SK-N-SH (cell line): ENCODE data around the gene SGTA. TPM values are rescaled to one million over a fixed set of nuclear protein-coding genes. Genes with fewer than 3 reads are reported as not detected.

ENCODE experiments used
- CTCF ChIA-PET: fragments of 300-600, 350-600 bp; formaldehyde crosslinking; extraction: SDS; loops from one replicate; lab custom pipeline; 2021; lab: Yijun Ruan, JAX
- POLR2A ChIA-PET: fragments of 350-600 bp; sonication (Branson Sonifier 250); formaldehyde crosslinking; extraction: SDS; loops from one replicate; lab custom pipeline; 2020; ENCODE audit warnings: antibody characterized with exemption, inconsistent platforms; lab: Yijun Ruan, JAX
- DNase-seq: peaks from one replicate; pipeline ENCODE4 v3.0.0; 2012
- H2AFZ ChIP-seq: fragments of 200-600 bp; sonication (generic); 2 replicates; pipeline ENCODE4 v1.8.1; 2016; ENCODE audit warnings: antibody characterized with exemption, mild to moderate bottlenecking, low read depth
- H3F3A ChIP-seq: fragments of 200-600 bp; sonication (generic); replicated peaks from 2 replicates; pipeline ENCODE3; 2016; ENCODE audit warnings: antibody characterized with exemption, mild to moderate bottlenecking; ENCODE audit not compliant: insufficient read depth
- H3K27ac ChIP-seq, 2 experiments: fragments of 200-500 bp in 1 of 2; fragments of 200-600 bp in 1 of 2; sonication (Bioruptor generic) in 1 of 2; sonication (generic), shearing (Covaris generic) in 1 of 2; 2 replicates each; pipeline versions ENCODE4 v1.5.1 to v1.6.1; 2014 to 2016; ENCODE audit warnings: low read depth in 2 of 2, inconsistent platforms in 1 of 2, low read length in 1 of 2, mild to moderate bottlenecking in 1 of 2, mixed read lengths in 1 of 2
- H3K27me3 ChIP-seq: fragments of 200-600 bp; sonication (generic), shearing (Covaris generic); 2 replicates; pipeline ENCODE4 v1.6.1; 2016; ENCODE audit warnings: mixed run types; ENCODE audit not compliant: insufficient read depth
- H3K36me3 ChIP-seq, 2 experiments: fragments of 200-500 bp in 1 of 2; fragments of 200-600 bp in 1 of 2; sonication (Bioruptor generic) in 1 of 2; sonication (generic) in 1 of 2; replicated peaks in 1 of 2; 2 replicates each; pipeline versions ENCODE3 to v1.5.1; 2014 to 2016; ENCODE audit warnings: low read length in 1 of 2, mild to moderate bottlenecking in 1 of 2; ENCODE audit not compliant: insufficient read depth in 2 of 2, control insufficient read depth in 1 of 2
- H3K4me1 ChIP-seq, 2 experiments: fragments of 200-500 bp in 1 of 2; fragments of 200-600 bp in 1 of 2; sonication (Bioruptor generic) in 1 of 2; sonication (generic), shearing (Covaris generic) in 1 of 2; 2 replicates each; pipeline versions ENCODE4 v1.5.1 to v1.6.1; 2014 to 2016; ENCODE audit warnings: low read depth in 1 of 2, low read length in 1 of 2, mixed run types in 1 of 2; ENCODE audit not compliant: insufficient read depth in 2 of 2, control insufficient read depth in 1 of 2
- H3K4me2 ChIP-seq: fragments of 200-600 bp; sonication (generic), shearing (Covaris generic); 2 replicates; pipeline ENCODE4 v1.6.1; 2017; ENCODE audit warnings: mixed run types
- H3K4me3 ChIP-seq, 2 experiments: fragments of 200-500 bp in 1 of 2; fragments of 200-600 bp in 1 of 2; sonication (Bioruptor generic) in 1 of 2; sonication (generic), shearing (Covaris generic) in 1 of 2; 2 replicates each; pipeline versions ENCODE4 v1.5.1 to v1.8.1; 2014 to 2016; ENCODE audit warnings: low read depth in 2 of 2, inconsistent platforms in 1 of 2, low read length in 1 of 2, mild to moderate bottlenecking in 1 of 2, mixed read lengths in 1 of 2, moderate library complexity in 1 of 2
- H3K79me2 ChIP-seq: fragments of 200-600 bp; sonication (generic); 2 replicates; pipeline ENCODE4 v1.8.1; 2017; ENCODE audit warnings: mild to moderate bottlenecking; ENCODE audit not compliant: insufficient read depth
- H3K9ac ChIP-seq: fragments of 200-600 bp; sonication (generic); 2 replicates; pipeline ENCODE4 v1.6.1; 2017; ENCODE audit warnings: mixed run types
- H3K9me2 ChIP-seq: fragments of 200-600 bp; sonication (generic); 2 replicates; pipeline ENCODE4 v1.6.1; 2017; ENCODE audit warnings: mixed run types
- H3K9me3 ChIP-seq: fragments of 200-600 bp; sonication (generic); 2 replicates; pipeline ENCODE4 v1.6.1; 2017; ENCODE audit warnings: mixed run types, mild to moderate bottlenecking, moderate library complexity
- H4K20me1 ChIP-seq: fragments of 200-600 bp; sonication (generic); 2 replicates; pipeline ENCODE4 v1.6.1; 2017; ENCODE audit warnings: mild to moderate bottlenecking, mixed run types; ENCODE audit not compliant: insufficient read depth
- CTCF ChIP-seq: fragments of 200-600 bp; sonication (generic); IDR thresholded peaks from 2 replicates; pipeline ENCODE4 v1.6.1; 2017; ENCODE audit warnings: antibody characterized with exemption, mild to moderate bottlenecking, moderate library complexity
- EP300 ChIP-seq, 2 experiments: IDR thresholded peaks; 2 replicates each; pipeline versions ENCODE4 v1.4.0 to v1.6.1; 2012; ENCODE audit warnings: borderline replicate concordance in 1 of 2, low read depth in 1 of 2, low read length in 1 of 2
- FOSL2 ChIP-seq: IDR thresholded peaks from 2 replicates; pipeline ENCODE4 v1.4.0; 2012; ENCODE audit warnings: low read depth, mild to moderate bottlenecking, moderate library complexity, borderline replicate concordance
- FOXJ3 ChIP-seq: sonication (generic); formaldehyde crosslinking; IDR thresholded peaks from 2 replicates; pipeline ENCODE4 v1.5.1; 2020; ENCODE audit warnings: mild to moderate bottlenecking, missing genetic modification reagents
- FOXM1 ChIP-seq: IDR thresholded peaks from 2 replicates; pipeline ENCODE4 v1.4.0; 2012; ENCODE audit warnings: low read depth, mild to moderate bottlenecking
- MEF2A ChIP-seq: IDR thresholded peaks from 2 replicates; pipeline ENCODE4 v1.4.0; 2012; ENCODE audit warnings: low read depth, borderline replicate concordance
- PBX3 ChIP-seq: IDR thresholded peaks from 2 replicates; pipeline ENCODE4; 2012
- RAD21 ChIP-seq: IDR thresholded peaks from 2 replicates; pipeline ENCODE4 v1.6.1; 2012; ENCODE audit warnings: mild to moderate bottlenecking, low read length
- RCOR1 ChIP-seq: fragments of 150-350 bp; IDR thresholded peaks from 2 replicates; pipeline ENCODE4 v1.6.1; 2017; ENCODE audit warnings: antibody characterized with exemption, low read length
- RXRA ChIP-seq: IDR thresholded peaks from 2 replicates; pipeline ENCODE4 v1.4.0; 2012; ENCODE audit warnings: low read depth, mild to moderate bottlenecking, borderline replicate concordance
- SIN3A ChIP-seq: IDR thresholded peaks from 2 replicates; pipeline ENCODE4 v1.6.1; 2012; ENCODE audit warnings: low read depth, mild to moderate bottlenecking, low read length, moderate library complexity, borderline replicate concordance
- TEAD4 ChIP-seq: IDR thresholded peaks from 2 replicates; pipeline ENCODE4 v1.4.0; 2012; ENCODE audit warnings: mild to moderate bottlenecking, borderline replicate concordance; ENCODE audit not compliant: insufficient read depth
- USF1 ChIP-seq: IDR thresholded peaks from 2 replicates; pipeline ENCODE4 v1.4.0; 2012; ENCODE audit warnings: low read depth, borderline replicate concordance
- WGBS: methylation state at CpG from one replicate; pipeline ENCODE4 v1.1.6; 2017; ENCODE audit warnings: low lambda C conversion rate; 5-methylcytosine and 5-hydroxymethylcytosine counted together
- polyA plus RNA-seq, 3 experiments: library from polyadenylated mRNA; depleted of rRNA; stranded (reverse); fragments of >200 nt; gene quantifications; 2 replicates each; pipeline ENCODE4 v1.2.3, GENCODE V29; 2012

SGTA gene
- polyA plus RNA-seq, 1 of the 3 experiments (the other 2 are of a cell fraction): 78.4 TPM

GRCh38 chr19:2822846-2823245 lies 39.8 kb upstream of the SGTA start (continued):
- TF ChIP-seq FOSL2 (no peak), RCOR1 (no peak), TEAD4 (no peak), PBX3 (no peak), USF1 (no peak)

GRCh38 chr19:2820112-2820702 lies 37.1 kb upstream of the SGTA start:
- Histone ChIP-seq H3K36me3 (no peaks in the 10 kb centered on the region), H2AFZ (0 out of 2 replicates have a peak overlapping the region, but pooled peaks have one; percentile 91), H3K9me2 (no peaks in the 10 kb centered on the region), H3K79me2 (no peaks in the 10 kb centered on the region), H3K4me2 (peak overlapping the region; percentile 94), H3K9ac (peak overlapping the region; percentile 66), H3K27ac (peak overlapping the region in 1 of 2 experiments; percentile 17; a peak in 1 of 4 replicates), H3F3A (no peaks in the 10 kb centered on the region), H3K27me3 (no peaks in the 10 kb centered on the region), H3K4me1 (peaks cover 0 to 3% of the 10 kb centered on the region in 2 experiments; a peak in 1 of 4 replicates), H3K9me3 (no peaks in the 10 kb centered on the region), H3K4me3 (peak overlapping the region; percentile 72 to 79), H4K20me1 (no peaks in the 10 kb centered on the region)
- peak; percentile 70 for DNase-seq
- ChIA-PET CTCF (interaction anchor here (0.8 to 2.6 kb wide), 15 partner anchors 10 to 325 kb away, joined by 3 to 13 read pairs (median 4); partner anchors contain the start of genes SLC39A3, THOP1, ZNF555 and ZNF57), POLR2A (interaction anchor here (0.9 kb wide), 1 partner anchor 131 kb away, joined by 3 read pairs; no protein-coding TSS in a partner anchor)
- no peak for TF ChIP-seq CTCF
- WGBS: 2% methylated on average over 17 of the region's 36 CpGs

- H3K4me3 ChIP-seq: peak within 1 kb of the TSS; percentile 72 to 79
- no peaks in the 10 kb centered on the region for H3F3A ChIP-seq
- H3K4me2 ChIP-seq: peak within 1 kb of the TSS; percentile 94
- 2% methylated on average over 17 of the region's 64 CpGs for WGBS
- DNase-seq: peak; percentile 97
- H3K9me2 ChIP-seq: no peaks in the 10 kb centered on the region
- no peaks in the 10 kb centered on the region for H3K27me3 ChIP-seq
- ChIA-PET POLR2A (interaction anchor here (0.6 to 0.9 kb wide), 2 partner anchors 34 to 131 kb away, joined by 3 read pairs; partner anchors contain the start of gene THOP1), CTCF (interaction anchor here (0.7 to 2.6 kb wide), 16 partner anchors 9 to 324 kb away, joined by 3 to 13 read pairs (median 4); partner anchors contain the start of genes SLC39A3, THOP1, ZNF555 and ZNF57)
- peaks cover 0 to 3% of the 10 kb centered on the region in 2 experiments; a peak in 1 of 4 replicates for H3K4me1 ChIP-seq
- no peaks in the 10 kb centered on the region for H3K36me3 ChIP-seq
- H3K79me2 ChIP-seq: no peaks in the 10 kb centered on the region
- H3K9ac ChIP-seq: peak within 1 kb of the TSS; percentile 66
- H2AFZ ChIP-seq: peak within 1 kb of the TSS; percentile 91
- peak within 1 kb of the TSS in 1 of 2 experiments; percentile 17; a peak in 1 of 4 replicates for H3K27ac ChIP-seq
- H3K9me3 ChIP-seq: no peaks in the 10 kb centered on the region
- no peaks in the 10 kb centered on the region for H4K20me1 ChIP-seq
- no peak for TF ChIP-seq FOXM1
- no peak for TF ChIP-seq TEAD4
- no peak for TF ChIP-seq RXRA
- 0 out of 4 replicates have a peak, but pooled peaks of 1 of the 2 experiments have one; percentile 33 for TF ChIP-seq EP300 (IDR thresholded peaks at IDR 0.05; ENCODE audit: borderline replicate concordance in 1 of 2, low read depth in 1 of 2, low read length in 1 of 2)
- TF ChIP-seq RAD21: peak; percentile 5; the same call in 1 of the 2 replicates
- TF ChIP-seq SIN3A: peak; percentile 81; the same call in 1 of the 2 replicates
- no peak for TF ChIP-seq FOXJ3 (CRISPR knock-in tag)
- peak; percentile 81 for TF ChIP-seq CTCF
- no peak for TF ChIP-seq MEF2A
- TF ChIP-seq PBX3: no peak
Observed at GRCh38 chr19:2819540-2820111, 36.6 kb upstream of the SGTA start, which contains the start of gene ZNF554. Gene ZNF554, plus strand, starts transcription at chr19:2819868. Its CDS starts 204 bp downstream, at chr19:2820072.
